Thyroid gland (tissue), 4 donors: Measurements from ENCODE around the gene COL1A2. TPM values are rescaled to one million over a fixed set of nuclear protein-coding genes. Genes with fewer than 3 reads are reported as not detected.
A peak's percentile ranks its signal among the peaks of the same experiment; 100 is the strongest.

Experiments
- DNase-seq, 2 donors: peaks; one replicate each; pipeline ENCODE4 v3.0.0-alpha.2; 2019
- H3K27ac ChIP-seq, 3 donors: fragments of 200-600 bp; sonication (generic); 1 replicate in 2 of 3; 2 replicates in 1 of 3; pipeline ENCODE4 v1.5.1; 2016 to 2019; ENCODE audit warnings: mild to moderate bottlenecking in 1 of 3, moderate library complexity in 1 of 3
- H3K27me3 ChIP-seq: fragments of 200-600 bp; sonication (generic); one replicate; pipeline ENCODE4 v1.5.1; 2019
- H3K36me3 ChIP-seq, 2 donors: fragments of 200-600 bp; sonication (generic); one replicate each; pipeline ENCODE4 v1.5.1; 2016 to 2019
- H3K4me1 ChIP-seq, 2 donors: fragments of 200-600 bp; sonication (generic); one replicate each; pipeline ENCODE4 v1.5.1; 2017 to 2019
- H3K4me3 ChIP-seq, 3 donors: fragments of 200-600 bp; sonication (generic); replicated peaks in 1 of 3; 1 replicate in 2 of 3; 2 replicates in 1 of 3; pipeline ENCODE4 v1.5.1; 2016; ENCODE audit warnings: mild to moderate bottlenecking in 1 of 3
- H3K9me3 ChIP-seq: fragments of 200-600 bp; sonication (generic); one replicate; pipeline ENCODE4 v1.5.1; 2017
- POLR2A ChIP-seq, 2 donors: fragments of 450-650 bp; IDR thresholded peaks; one replicate each; pipeline ENCODE4 v1.6.1; 2017; ENCODE audit warnings: antibody characterized with exemption in 2 of 2, mild to moderate bottlenecking in 2 of 2, moderate library complexity in 1 of 2
- WGBS, 2 donors: methylation state at CpG; one replicate each; pipeline ENCODE4 v1.1.5; 2017; 5-methylcytosine and 5-hydroxymethylcytosine counted together
- intact Hi-C: fragments of 100-400 bp; cut with DNase I; formaldehyde crosslinking; loops from one replicate; pipeline ENCODE4 v1.15.1; 2023
- total RNA-seq, 4 donors: library from RNA; depleted of rRNA; stranded (reverse); fragments of >200 nt; gene quantifications; one replicate each; pipeline ENCODE4 v1.2.3, GENCODE V29; 2016
- TF ChIP-seq, protein P1 (sequence below), 6 experiments: fragments of 200-600 bp in 3 of 6; fragments of 450-650 bp in 3 of 6; sonication (generic) in 3 of 6; IDR thresholded peaks; one replicate each; pipeline ENCODE4 v1.5.1; 2016 to 2019; ENCODE audit warnings: antibody characterized with exemption in 6 of 6, mild to moderate bottlenecking in 2 of 6, inconsistent platforms in 1 of 6, moderate library complexity in 1 of 6

Gene COL1A2
- total RNA-seq, 4 donors from 2014 or later, result 50.4 to 143 (median 88.4) TPM

DNA sequence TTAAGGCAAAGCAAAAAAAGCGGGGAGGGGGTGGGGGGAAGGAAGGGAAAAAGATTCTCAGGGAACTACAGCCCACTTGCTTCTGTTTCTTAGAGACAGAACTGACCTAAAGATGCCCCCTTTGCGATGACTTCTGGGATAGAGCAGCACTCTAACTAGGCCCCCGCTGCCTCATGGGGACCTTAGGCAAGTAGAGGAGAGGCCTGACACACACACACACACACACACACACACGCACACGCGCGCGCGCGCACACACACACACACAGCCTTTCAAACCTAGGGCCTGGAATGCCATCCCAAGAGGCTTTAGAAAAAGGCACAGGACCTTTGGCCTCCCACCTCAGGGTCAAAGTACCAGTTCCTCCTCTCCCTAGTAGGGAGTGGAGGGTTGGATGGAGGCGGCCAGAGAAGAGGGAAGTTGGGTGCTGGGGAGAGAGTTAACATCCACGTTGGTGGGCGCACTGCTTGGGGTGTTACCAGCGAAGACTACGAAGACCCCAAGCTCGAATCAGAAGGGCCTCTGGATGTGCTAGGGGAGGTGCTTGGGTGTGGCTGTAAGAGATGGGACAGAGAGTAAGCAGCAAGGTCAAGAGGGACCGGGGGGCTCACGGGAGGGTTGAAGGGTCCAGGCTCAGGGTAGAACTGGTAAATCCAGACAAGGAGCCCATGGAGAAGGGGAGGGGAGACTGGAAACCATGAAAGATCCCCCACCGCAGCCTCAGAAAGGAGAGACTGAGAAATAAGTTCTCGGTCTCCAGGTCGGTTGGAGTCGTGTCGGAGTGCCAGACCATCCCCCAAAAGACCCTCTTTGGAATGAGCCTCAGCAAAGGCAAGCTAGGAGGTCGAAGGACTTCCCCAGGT, 1.2 kb upstream of the COL1A2 start:
- Histone ChIP-seq H3K36me3 (no peaks in the 10 kb centered on the region), H3K9me3 (no peaks in the 10 kb centered on the region), H3K27me3 (no peaks in the 10 kb centered on the region), H3K27ac (peak overlapping the region; percentile 3 to 76 (median 70)), H3K4me1 (peaks cover 0 to 5% of the 10 kb centered on the region in 2 donors), H3K4me3 (no peak overlapping the region)
- no peak for DNase-seq
- TF ChIP-seq, protein P1, sequence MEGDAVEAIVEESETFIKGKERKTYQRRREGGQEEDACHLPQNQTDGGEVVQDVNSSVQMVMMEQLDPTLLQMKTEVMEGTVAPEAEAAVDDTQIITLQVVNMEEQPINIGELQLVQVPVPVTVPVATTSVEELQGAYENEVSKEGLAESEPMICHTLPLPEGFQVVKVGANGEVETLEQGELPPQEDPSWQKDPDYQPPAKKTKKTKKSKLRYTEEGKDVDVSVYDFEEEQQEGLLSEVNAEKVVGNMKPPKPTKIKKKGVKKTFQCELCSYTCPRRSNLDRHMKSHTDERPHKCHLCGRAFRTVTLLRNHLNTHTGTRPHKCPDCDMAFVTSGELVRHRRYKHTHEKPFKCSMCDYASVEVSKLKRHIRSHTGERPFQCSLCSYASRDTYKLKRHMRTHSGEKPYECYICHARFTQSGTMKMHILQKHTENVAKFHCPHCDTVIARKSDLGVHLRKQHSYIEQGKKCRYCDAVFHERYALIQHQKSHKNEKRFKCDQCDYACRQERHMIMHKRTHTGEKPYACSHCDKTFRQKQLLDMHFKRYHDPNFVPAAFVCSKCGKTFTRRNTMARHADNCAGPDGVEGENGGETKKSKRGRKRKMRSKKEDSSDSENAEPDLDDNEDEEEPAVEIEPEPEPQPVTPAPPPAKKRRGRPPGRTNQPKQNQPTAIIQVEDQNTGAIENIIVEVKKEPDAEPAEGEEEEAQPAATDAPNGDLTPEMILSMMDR (IDR thresholded peaks at IDR 0.05), result no peak
- TF ChIP-seq POLR2A (IDR thresholded peaks at IDR 0.05), result no peak
- 65% methylated on average over 24 of the region's 24 CpGs for WGBS, 2 donors
- intact Hi-C loops, result loop anchor here (5.0 kb wide), 1 partner anchor 101 kb away; no protein-coding TSS in a partner anchor

DNA sequence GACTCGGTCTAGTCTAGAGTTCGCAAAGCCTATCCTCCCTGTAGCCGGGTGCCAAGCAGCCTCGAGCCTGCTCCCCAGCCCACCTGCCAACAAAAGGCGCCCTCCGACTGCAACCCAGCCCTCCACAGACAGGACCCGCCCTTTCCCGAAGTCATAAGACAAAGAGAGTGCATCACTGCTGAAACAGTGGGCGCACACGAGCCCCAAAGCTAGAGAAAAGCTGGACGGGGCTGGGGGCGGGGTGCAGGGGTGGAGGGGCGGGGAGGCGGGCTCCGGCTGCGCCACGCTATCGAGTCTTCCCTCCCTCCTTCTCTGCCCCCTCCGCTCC, 622 bp upstream of the COL1A2 start:
- 16 to 23% methylated on average over 7 to 12 of the region's 19 CpGs for WGBS, 2 donors
- TF ChIP-seq, protein P1 (IDR thresholded peaks at IDR 0.05), result no peak
- TF ChIP-seq POLR2A (IDR thresholded peaks at IDR 0.05), result no peak
- intact Hi-C loops, result loop anchor here (5.0 kb wide), 1 partner anchor 102 kb away; no protein-coding TSS in a partner anchor
- no peaks in the 10 kb centered on the region for H3K9me3 ChIP-seq
- H3K36me3 ChIP-seq, result no peaks in the 10 kb centered on the region
- H3K27ac ChIP-seq, result peak overlapping the region; percentile 3 to 76 (median 70)
- peak in 1 of 2 donors; percentile 11 for DNase-seq
- no peaks in the 10 kb centered on the region for H3K27me3 ChIP-seq
- peak overlapping the region in 2 of 3 donors; percentile 35 to 43 for H3K4me3 ChIP-seq
- H3K4me1 ChIP-seq, result peaks cover 0 to 5% of the 10 kb centered on the region in 2 donors

DNA sequence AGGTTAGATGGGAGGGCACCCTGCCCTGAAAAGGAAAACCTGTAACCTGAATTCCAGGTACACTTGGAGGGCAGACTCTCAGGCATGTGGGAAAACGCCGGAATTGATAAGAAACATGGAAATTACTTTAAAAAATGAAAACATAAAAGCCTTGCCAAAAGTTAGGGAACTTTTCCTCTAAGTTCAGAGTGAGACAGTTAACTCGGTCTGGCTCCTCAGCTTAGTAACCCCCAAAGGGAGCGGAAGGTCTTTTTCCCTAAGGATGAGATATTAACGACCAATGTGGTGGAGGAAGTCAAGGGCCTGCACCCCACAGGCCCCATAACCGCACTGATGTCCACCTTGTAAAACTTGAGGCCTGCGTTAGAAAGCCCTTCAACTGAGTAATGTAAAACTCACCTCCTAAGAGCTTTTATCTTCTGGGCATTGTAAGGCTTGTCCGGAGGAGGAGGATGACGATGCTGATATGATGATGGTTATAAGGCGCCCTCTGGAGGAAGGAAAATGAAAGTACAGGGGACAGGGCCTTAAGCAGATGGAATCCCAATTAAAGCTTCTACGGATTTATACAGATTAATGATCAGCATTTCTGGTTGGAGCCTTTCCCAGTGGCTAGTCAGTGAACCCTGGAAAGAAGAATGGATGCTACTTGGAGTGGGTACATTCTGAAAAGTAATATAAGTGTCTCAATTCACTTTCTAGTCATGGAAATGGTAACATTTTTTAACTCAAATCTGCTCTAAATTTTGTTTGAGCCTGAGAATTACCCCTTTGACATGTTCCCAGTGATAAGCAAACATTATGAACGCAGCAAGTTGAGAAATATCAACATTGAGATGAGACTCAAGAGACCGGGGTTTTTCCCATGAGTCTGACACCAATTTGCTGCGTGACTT, 694 bp downstream of the COL1A2 start:
- H3K27ac ChIP-seq, result peak overlapping the region; percentile 3 to 76 (median 70)
- peak; percentile 47 to 56 for DNase-seq

DNA sequence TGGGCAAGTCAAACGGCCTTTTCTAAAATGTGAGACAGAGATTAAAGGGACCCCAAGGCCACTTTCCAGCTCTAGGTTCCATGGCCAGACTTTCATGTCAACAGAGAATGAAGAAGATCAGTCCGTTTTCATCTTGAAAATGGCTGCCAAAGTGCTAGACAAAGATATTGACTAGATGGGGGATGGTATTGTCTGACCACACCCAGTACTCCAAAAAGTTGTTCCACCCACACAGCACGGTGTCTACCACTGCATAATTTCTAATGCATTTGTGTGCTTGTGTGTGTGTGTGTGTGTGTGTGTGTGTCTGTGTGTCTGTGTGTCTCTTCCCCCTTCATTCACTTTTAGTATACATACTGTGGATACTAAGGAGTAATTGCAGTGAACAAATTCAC, 1.3 kb downstream of the COL1A2 start:
- Histone ChIP-seq H3K9me3 (no peaks in the 10 kb centered on the region), H3K4me1 (peaks cover 0 to 5% of the 10 kb centered on the region in 2 donors), H3K27me3 (no peaks in the 10 kb centered on the region), H3K27ac (peak overlapping the region in 2 of 3 donors; percentile 70 to 76), H3K4me3 (peak overlapping the region in 1 of 3 donors; percentile 2), H3K36me3 (no peaks in the 10 kb centered on the region)
- 25% methylated on average over 3 of the region's 3 CpGs for WGBS, 2 donors
- TF ChIP-seq POLR2A (IDR thresholded peaks at IDR 0.05), result no peak
- TF ChIP-seq, protein P1 (IDR thresholded peaks at IDR 0.05), result no peak
- intact Hi-C loops, result no loop called here
- DNase-seq, result no peak

More for the DNA sequence above, 694 bp downstream of the COL1A2 start:
- Histone ChIP-seq H3K4me3 (peak overlapping the region; percentile 11 to 43 (median 35)), H3K36me3 (no peaks in the 10 kb centered on the region), H3K27me3 (no peaks in the 10 kb centered on the region), H3K9me3 (no peaks in the 10 kb centered on the region), H3K4me1 (peaks cover 0 to 5% of the 10 kb centered on the region in 2 donors)
- no peak for TF ChIP-seq POLR2A (IDR thresholded peaks at IDR 0.05)
- TF ChIP-seq, protein P1 (IDR thresholded peaks at IDR 0.05), result peak; percentile 63 to 96 (median 80)
- intact Hi-C loops, result no loop called here
- WGBS, 2 donors, result 11% methylated on average over 14 of the region's 14 CpGs
